C4-2B (cell line): ENCODE data around the gene RNF167.

Experiments used
- CTCF ChIP-seq: fragments of 450-650 bp; conservative IDR thresholded peaks from 2 replicates; pipeline ENCODE4 v1.5.1; 2017; ENCODE audit warnings: mild to moderate bottlenecking
- ZFX ChIP-seq: fragments of 450-650 bp; IDR thresholded peaks from 2 replicates; pipeline ENCODE4 v1.6.1; 2017

- no peak for TF ChIP-seq CTCF
- no peak; the same call in 1 of the 2 replicates for TF ChIP-seq ZFX
These were observed 41.1 kb upstream of the RNF167 start for GRCh38 chr17:4898927-4899326.
